ENCODE results near the gene FAM53A.

DNA sequence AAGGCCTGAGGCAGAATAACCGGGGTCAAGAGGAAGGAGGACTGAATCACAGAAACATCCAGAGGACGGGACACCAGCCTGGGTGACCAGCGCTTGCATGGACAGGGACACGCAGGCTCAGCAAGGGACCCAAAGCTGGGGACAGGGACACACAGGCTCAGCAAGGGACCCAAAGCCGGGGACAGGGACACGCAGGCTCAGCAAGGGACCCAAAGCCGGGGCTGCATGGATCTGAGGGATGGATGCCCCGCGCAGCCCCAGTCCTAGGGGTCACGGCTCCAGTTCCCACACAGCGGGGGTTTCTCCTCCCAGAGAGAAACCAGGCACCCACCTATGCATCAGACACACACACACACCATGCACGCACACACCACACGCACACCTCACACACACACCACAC, 32.5 kb downstream of the FAM53A start:
- TF ChIP-seq POLR2A (IDR thresholded peaks at IDR 0.05) = no peak
- TF ChIP-seq EP300 (IDR thresholded peaks at IDR 0.05) = no peak
- TF ChIP-seq, protein P1, sequence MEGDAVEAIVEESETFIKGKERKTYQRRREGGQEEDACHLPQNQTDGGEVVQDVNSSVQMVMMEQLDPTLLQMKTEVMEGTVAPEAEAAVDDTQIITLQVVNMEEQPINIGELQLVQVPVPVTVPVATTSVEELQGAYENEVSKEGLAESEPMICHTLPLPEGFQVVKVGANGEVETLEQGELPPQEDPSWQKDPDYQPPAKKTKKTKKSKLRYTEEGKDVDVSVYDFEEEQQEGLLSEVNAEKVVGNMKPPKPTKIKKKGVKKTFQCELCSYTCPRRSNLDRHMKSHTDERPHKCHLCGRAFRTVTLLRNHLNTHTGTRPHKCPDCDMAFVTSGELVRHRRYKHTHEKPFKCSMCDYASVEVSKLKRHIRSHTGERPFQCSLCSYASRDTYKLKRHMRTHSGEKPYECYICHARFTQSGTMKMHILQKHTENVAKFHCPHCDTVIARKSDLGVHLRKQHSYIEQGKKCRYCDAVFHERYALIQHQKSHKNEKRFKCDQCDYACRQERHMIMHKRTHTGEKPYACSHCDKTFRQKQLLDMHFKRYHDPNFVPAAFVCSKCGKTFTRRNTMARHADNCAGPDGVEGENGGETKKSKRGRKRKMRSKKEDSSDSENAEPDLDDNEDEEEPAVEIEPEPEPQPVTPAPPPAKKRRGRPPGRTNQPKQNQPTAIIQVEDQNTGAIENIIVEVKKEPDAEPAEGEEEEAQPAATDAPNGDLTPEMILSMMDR (IDR thresholded peaks at IDR 0.05) = no peak

All from gastroesophageal sphincter (tissue), 3 donors.